ENCODE results near the gene KRTAP19-1.

DNA sequence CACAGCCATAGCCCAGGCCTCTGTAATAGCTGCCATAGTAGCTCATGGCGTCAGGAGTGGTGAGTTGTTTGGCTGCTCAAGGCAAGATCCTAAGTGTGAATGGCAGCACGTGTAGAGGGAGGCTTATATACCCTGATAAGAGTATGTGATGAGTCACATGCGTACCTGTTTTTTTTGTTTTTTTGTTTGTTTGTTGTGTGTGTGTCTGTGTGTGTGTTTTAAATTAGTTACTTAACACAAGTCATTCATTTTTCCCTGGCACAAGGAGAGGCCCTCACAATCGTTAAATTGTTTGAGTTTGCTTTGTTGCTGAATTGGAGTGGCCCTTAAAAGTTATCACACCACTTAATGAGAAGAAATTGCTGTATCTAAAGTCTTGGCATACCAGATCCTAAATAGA is 16.9 kb upstream of the KRTAP19-1 start, which contains the start of gene KRTAP19-4:
- TF ChIP-seq POLR2A (IDR thresholded peaks at IDR 0.05) (no peak), CTCF (IDR thresholded peaks at IDR 0.05) (no peak)

Measured in testis (tissue), 2 donors.